HFF-Myc (cell line): Measurements from ENCODE around the gene ADIPOR1.
"Not testable (repeated sequence)": the region's sequence is repeated elsewhere in the genome, so short reads cannot be mapped to it uniquely, and the experiment has no call there.

Experiments used
- DNase-seq: peaks from one replicate; pipeline ENCODE4 v3.0.0-alpha.2; 2011; ENCODE audit warnings: low read depth; ENCODE audit errors: extremely low read depth
- H3K4me3 ChIP-seq: replicated peaks from 2 replicates; pipeline ENCODE4 v1.5.1; 2011; ENCODE audit warnings: low read depth, mild to moderate bottlenecking, control low read depth, low read length
- TF ChIP-seq, protein P1 (sequence below): IDR thresholded peaks from 2 replicates; pipeline ENCODE4 v1.5.1; 2012; ENCODE audit warnings: mild to moderate bottlenecking, low read depth, low read length, control low read depth; ENCODE audit errors: missing control alignments

The ADIPOR1 gene

DNA sequence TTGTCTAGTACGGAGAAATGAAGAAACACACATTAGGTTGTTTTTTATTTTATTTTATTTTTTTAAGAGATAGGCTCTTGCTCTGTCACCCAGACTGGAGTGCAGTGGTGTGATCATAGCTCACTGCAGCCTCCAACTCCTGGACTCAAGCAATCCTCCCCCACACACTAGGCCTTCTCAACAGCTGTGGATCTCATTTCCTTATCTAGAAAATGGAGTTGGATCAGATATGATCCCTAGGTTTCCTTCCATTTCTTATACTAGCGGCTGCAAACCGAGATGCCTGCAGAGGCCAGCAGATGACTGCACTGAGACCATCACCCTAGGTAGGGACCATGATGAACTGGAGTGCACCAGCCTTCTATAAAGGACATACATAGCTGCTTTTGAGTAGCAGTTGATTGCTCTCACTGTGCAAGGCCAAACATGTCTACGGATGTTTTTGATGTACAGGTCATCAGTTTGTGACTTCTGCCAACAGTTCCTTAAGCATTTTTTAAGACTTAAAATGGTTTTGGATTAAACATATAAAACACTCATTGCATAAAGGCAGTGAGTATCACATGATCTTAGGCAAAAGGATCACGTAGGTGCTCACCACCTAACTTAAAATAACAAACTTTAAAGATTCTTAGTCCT lies 19.7 kb downstream of the ADIPOR1 start:
- TF ChIP-seq, protein P1, sequence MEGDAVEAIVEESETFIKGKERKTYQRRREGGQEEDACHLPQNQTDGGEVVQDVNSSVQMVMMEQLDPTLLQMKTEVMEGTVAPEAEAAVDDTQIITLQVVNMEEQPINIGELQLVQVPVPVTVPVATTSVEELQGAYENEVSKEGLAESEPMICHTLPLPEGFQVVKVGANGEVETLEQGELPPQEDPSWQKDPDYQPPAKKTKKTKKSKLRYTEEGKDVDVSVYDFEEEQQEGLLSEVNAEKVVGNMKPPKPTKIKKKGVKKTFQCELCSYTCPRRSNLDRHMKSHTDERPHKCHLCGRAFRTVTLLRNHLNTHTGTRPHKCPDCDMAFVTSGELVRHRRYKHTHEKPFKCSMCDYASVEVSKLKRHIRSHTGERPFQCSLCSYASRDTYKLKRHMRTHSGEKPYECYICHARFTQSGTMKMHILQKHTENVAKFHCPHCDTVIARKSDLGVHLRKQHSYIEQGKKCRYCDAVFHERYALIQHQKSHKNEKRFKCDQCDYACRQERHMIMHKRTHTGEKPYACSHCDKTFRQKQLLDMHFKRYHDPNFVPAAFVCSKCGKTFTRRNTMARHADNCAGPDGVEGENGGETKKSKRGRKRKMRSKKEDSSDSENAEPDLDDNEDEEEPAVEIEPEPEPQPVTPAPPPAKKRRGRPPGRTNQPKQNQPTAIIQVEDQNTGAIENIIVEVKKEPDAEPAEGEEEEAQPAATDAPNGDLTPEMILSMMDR, result no peak
- DNase-seq, result no peak
- H3K4me3 ChIP-seq, result no peak overlapping the region

DNA sequence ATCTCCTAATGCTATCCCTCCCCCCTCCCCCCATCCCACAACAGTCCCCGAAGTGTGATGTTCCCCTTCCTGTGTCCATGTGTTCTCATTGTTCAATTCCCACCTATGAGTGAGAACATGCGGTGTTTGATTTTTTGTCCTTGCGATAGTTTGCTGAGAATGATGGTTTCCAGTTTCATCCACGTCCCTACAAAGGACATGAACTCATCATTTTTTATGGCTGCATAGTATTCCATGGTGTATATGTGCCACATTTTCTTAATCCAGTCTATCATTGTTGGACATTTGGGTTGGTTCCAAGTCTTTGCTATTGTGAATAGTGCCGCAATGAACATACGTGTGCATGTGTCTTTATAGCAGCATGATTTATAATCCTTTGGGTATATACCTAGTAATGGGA lies 21.7 kb downstream of the ADIPOR1 start:
- DNase-seq, H3K4me3 ChIP-seq: not testable (repeated sequence)

DNA sequence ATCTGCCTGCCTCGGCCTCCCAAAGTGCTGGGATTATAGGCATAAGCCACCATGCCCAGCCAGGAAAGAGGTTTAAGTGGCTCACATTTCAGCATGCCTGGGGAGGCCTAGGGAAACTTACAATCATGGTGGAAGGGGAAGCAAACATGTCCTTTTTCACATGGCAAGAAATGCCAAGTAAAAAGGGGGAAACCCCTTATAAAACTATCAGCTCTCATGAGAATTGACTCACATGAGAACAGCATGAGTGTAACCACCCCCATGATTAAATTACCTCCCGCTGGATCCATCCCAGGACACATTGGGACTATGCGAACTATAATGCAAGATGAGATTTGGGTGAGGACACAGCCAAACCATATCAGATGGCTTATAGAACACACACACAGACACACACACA lies 22.3 kb downstream of the ADIPOR1 start:
- no peak for DNase-seq
- TF ChIP-seq, protein P1, result no peak
- H3K4me3 ChIP-seq, result no peak overlapping the region

DNA sequence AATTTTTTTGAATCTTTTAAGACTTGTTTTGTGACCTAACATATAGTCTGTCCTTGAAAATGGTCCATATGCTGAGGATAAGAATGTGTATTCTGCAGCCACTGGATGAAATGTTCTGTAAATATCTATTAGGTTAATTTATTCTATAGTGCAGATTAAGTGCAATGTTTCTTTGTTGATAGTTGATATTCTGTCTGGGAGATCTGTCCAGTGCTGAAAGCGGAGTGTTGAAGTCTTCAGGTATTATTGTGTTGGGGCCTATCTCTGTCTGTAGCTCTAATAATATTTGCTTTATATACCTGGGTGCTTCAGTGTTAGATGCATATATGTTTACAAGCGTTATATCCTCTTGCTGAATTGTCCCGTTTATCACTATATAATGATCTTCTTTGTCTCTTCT lies 23.4 kb downstream of the ADIPOR1 start:
- no peak for DNase-seq
- TF ChIP-seq, protein P1, result no peak

GRCh38 chr1:202932476-202932875 lies 25.6 kb downstream of the ADIPOR1 start:
- no peak overlapping the region for H3K4me3 ChIP-seq
- TF ChIP-seq, protein P1, result no peak
- no peak for DNase-seq

More for the DNA sequence above, 23.4 kb downstream of the ADIPOR1 start:
- no peak overlapping the region for H3K4me3 ChIP-seq

GRCh38 chr1:202926581-202927491 lies 31.3 kb downstream of the ADIPOR1 start, which contains the start of gene KLHL12:
KLHL12 (minus strand) TSS chr1:202927234; CDS start chr1:202925162, 2,072 bp downstream.
- peak; percentile 87 for DNase-seq
- peak within 1 kb of the TSS; percentile 59 for H3K4me3 ChIP-seq
- TF ChIP-seq, protein P1, result peak; percentile 57

DNA sequence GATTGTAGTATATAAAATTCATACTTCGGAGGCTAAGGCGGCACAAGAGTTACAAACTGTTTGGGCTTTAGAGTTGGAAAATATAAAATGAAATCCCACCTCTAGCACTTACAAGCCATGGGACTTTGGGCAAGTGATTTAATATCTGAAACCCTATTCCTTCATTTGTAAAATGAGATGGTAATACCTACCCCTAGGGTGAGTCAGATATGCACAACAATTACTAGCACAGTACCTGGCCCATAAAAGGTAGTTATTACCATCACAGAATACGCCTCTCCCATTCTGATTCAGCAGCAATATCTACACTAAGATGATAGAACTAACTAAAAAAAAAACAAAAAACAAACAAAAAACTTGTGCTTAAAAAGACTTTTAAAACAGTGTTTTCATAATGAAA lies 34.6 kb downstream of the ADIPOR1 start:
- no peak for DNase-seq
- TF ChIP-seq, protein P1, result no peak
- H3K4me3 ChIP-seq, result no peak overlapping the region
